Activated naive CD8-positive, alpha-beta T cell (primary cell): ENCODE results near the gene TAF6.

Experiments used
- H3K27ac Mint-ChIP-seq: one replicate; pipeline ENCODE4 v1.8.0; 2021; ENCODE audit warnings: mixed read lengths
- H3K27me3 Mint-ChIP-seq: one replicate; pipeline ENCODE4 v1.8.0; 2021; ENCODE audit warnings: mixed read lengths
- H3K36me3 Mint-ChIP-seq: one replicate; pipeline ENCODE4 v1.8.0; 2021; ENCODE audit warnings: mixed read lengths
- H3K4me1 Mint-ChIP-seq: one replicate; pipeline ENCODE4 v1.8.0; 2021; ENCODE audit warnings: low read depth, mixed read lengths
- H3K4me3 Mint-ChIP-seq: one replicate; pipeline ENCODE4 v1.8.0; 2021; ENCODE audit warnings: mild to moderate bottlenecking, mixed read lengths
- H3K9me3 Mint-ChIP-seq: one replicate; pipeline ENCODE4 v1.8.0; 2021; ENCODE audit warnings: low read depth, mixed read lengths

The TAF6 gene

DNA sequence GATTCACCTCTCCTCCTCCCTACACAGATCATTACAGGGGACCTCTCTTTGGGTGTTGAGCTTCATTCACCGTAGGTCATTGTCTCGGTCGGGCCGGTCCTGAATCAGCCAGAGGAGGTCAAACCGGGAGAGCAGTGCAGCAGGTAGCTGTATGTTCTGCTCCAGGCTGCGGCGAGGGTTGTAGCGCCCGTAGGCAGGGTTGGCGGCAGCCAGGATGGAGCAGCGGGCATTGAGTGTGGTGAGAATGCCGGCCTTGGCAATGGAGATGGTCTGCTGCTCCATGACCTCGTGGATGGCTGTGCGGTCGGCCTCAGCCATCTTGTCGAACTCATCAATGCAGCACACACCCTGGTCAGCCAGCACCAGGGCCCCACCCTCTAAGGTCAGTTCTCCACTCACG is 23.5 kb downstream of the TAF6 start:
- Mint-ChIP-seq H3K4me1 (peaks cover 40% of the 10 kb centered on the region), H3K27ac (no peak overlapping the region), H3K36me3 (peaks cover 15% of the 10 kb centered on the region)

GRCh38 chr7:100095289-100095688 is 23.9 kb downstream of the TAF6 start:
- H3K27ac Mint-ChIP-seq, result peak overlapping the region; percentile 61
- peaks cover 44% of the 10 kb centered on the region for H3K4me1 Mint-ChIP-seq
- H3K9me3 Mint-ChIP-seq, result no peaks in the 10 kb centered on the region

More for the DNA sequence above, 23.5 kb downstream of the TAF6 start:
- no peaks in the 10 kb centered on the region for H3K27me3 Mint-ChIP-seq
- H3K9me3 Mint-ChIP-seq, result no peaks in the 10 kb centered on the region
- peak overlapping the region; percentile 35 for H3K4me3 Mint-ChIP-seq

GRCh38 chr7:100093925-100094486 is 25.2 kb downstream of the TAF6 start:
- H3K9me3 Mint-ChIP-seq, result no peaks in the 10 kb centered on the region
- peaks cover 12% of the 10 kb centered on the region for H3K36me3 Mint-ChIP-seq
- no peak overlapping the region for H3K4me3 Mint-ChIP-seq
- no peaks in the 10 kb centered on the region for H3K27me3 Mint-ChIP-seq
- H3K4me1 Mint-ChIP-seq, result peaks cover 40% of the 10 kb centered on the region
- H3K27ac Mint-ChIP-seq, result peak overlapping the region; percentile 61

More at GRCh38 chr7:100095289-100095688, 23.9 kb downstream of the TAF6 start:
- H3K36me3 Mint-ChIP-seq, result peaks cover 17% of the 10 kb centered on the region
- no peaks in the 10 kb centered on the region for H3K27me3 Mint-ChIP-seq
- no peak overlapping the region for H3K4me3 Mint-ChIP-seq

- Mint-ChIP-seq H3K27ac (peak overlapping the region; percentile 61), H3K4me3 (no peak overlapping the region), H3K27me3 (no peaks in the 10 kb centered on the region), H3K9me3 (no peaks in the 10 kb centered on the region), H3K4me1 (peaks cover 35% of the 10 kb centered on the region), H3K36me3 (peaks cover 8% of the 10 kb centered on the region)
These were observed 25.7 kb downstream of the TAF6 start for GRCh38 chr7:100093498-100093897.

DNA sequence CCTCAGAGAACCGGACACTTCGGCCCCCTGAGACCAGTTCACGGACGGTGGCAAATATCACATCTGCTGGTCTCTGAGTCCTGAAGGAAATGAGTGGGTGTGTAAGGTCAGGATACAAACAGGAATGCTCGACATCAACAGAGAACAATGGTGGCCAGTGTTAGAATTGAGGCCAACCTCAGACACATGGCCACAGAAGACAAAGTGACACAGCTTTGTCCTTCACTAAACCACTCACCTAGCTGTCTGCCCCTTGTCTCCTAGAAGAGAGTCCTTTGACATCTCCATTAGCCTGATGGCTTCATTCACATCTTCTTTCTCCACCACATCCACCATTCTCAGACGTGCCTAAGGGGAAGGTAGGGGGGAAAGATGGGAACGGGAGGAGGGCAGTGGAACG is 26.1 kb downstream of the TAF6 start:
- Mint-ChIP-seq H3K4me3 (no peak overlapping the region), H3K36me3 (peaks cover 5% of the 10 kb centered on the region), H3K27me3 (no peaks in the 10 kb centered on the region), H3K4me1 (peaks cover 35% of the 10 kb centered on the region), H3K27ac (no peak overlapping the region), H3K9me3 (no peaks in the 10 kb centered on the region)

DNA sequence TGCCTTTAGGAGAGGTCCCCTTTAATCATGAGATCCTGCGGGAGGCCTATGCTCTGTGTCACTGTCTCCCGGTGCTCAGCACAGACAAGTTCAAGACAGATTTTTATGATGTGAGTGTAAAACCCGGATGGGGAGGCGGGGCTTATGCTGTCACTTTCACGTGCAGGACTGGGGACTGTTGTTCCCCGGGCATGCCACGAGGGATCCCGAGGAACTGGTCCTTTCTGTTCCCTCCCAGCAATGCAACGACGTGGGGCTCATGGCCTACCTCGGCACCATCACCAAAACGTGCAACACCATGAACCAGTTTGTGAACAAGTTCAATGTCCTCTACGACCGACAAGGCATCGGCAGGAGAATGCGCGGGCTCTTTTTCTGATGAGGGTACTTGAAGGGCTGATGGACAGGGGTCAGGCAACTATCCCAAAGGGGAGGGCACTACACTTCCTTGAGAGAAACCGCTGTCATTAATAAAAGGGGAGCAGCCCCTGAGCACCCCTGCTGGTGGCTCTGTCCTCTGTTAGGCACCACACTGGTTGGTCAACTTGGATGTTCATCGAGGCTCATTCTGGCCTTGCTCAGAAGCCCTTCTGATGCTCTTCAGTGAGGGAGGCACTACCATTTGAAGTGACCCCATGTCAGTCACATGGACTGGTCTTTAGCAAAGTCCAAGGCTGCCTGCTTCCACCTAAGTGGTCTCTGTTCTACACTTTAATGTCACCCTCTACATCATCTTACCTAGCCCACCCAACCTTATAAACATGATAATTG is 27.6 kb downstream of the TAF6 start:
- Mint-ChIP-seq H3K36me3 (peaks cover 2% of the 10 kb centered on the region), H3K27ac (peak overlapping the region; percentile 55), H3K4me1 (peaks cover 35% of the 10 kb centered on the region), H3K27me3 (no peaks in the 10 kb centered on the region), H3K4me3 (peak overlapping the region; percentile 28), H3K9me3 (no peaks in the 10 kb centered on the region)

DNA sequence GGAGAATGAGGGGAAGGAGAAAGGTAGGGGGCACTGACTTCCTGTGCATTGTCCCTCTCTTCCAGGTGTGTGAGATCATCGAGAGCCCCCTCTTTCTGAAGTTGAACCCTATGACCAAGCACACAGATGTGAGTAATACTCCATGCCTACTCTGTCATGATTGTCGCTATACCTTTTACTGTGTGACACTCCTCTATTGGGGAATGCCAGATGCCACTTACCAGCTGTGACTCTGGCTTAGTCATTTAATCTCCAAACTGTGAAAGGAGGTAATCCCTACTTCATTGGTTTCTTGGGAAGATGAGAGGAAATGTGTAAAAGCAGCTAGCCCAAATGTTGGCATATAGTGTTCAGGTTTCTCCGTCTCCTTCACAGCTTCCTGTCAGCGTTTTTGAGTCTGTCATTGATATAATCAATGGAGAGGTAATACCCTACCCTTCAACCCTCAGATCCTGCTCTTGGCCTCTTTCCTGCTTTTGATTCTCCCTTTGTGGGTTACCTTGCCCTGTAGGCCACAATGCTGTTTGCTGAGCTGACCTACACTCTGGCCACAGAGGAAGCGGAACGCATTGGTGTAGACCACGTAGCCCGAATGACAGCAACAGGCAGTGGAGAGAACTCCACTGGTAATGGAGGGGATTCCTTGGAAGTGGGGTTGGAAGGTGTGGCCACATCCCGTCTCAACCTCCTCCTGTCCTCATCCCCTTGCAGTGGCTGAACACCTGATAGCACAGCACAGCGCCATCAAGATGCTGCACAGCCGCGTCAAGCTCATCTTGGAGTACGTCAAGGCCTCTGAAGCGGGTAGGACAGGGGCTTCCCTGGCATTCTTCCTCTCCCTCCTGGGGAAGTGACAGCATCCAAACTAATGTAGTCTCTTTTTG is 28.4 kb downstream of the TAF6 start:
- Mint-ChIP-seq H3K27me3 (no peaks in the 10 kb centered on the region), H3K4me1 (peaks cover 35% of the 10 kb centered on the region), H3K9me3 (no peaks in the 10 kb centered on the region), H3K27ac (peak overlapping the region; percentile 93), H3K36me3 (peaks cover 2% of the 10 kb centered on the region), H3K4me3 (peak overlapping the region; percentile 95)

DNA sequence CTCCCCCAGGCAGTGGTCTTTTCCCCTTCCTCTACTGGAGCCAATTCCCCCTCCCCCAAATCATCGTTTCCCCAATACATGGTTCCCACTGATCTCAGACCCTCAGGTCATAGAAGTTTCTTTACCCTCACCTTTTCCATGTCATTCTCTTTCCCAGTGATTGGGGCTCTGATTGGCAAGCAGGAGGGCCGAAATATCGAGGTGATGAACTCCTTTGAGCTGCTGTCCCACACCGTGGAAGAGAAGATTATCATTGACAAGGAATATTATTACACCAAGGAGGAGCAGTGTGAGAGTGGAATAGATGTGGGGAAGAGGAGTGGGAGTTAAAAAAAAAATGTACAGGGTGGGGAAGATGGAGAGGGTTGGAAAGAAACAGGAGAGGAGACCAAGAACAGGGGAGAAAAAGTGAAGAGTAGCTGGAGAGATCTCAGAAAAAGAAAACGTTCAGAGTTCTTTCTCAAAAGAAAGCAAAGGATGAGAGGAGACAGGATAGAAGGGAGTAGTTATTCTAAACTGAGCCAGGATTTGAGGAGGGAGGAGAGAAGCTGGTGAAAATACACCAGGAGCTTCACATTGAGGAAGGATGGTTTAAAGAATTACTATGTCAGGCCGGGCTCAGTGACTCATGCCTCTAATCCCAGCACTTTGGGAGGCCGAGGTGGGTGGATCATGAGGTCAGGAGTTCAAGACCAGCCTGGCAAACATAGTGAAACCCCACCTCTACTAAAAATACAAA is 29.5 kb downstream of the TAF6 start:
- Mint-ChIP-seq H3K4me1 (peaks cover 31% of the 10 kb centered on the region), H3K36me3 (peaks cover 2% of the 10 kb centered on the region)

GRCh38 chr7:100088621-100089457 is 30.3 kb downstream of the TAF6 start, which contains the start of gene COPS6:
COPS6 (plus strand) TSS chr7:100088969; CDS start chr7:100088991, 22 bp downstream.
- Mint-ChIP-seq H3K36me3 (peaks cover 2% of the 10 kb centered on the region), H3K4me3 (peak within 1 kb of the TSS; percentile 95), H3K9me3 (no peaks in the 10 kb centered on the region), H3K27ac (peak within 1 kb of the TSS; percentile 97), H3K27me3 (no peaks in the 10 kb centered on the region), H3K4me1 (peaks cover 31% of the 10 kb centered on the region)

More for the DNA sequence above, 29.5 kb downstream of the TAF6 start:
- H3K27ac Mint-ChIP-seq, result peak overlapping the region; percentile 93
- no peaks in the 10 kb centered on the region for H3K27me3 Mint-ChIP-seq
- H3K4me3 Mint-ChIP-seq, result peak overlapping the region; percentile 95
- H3K9me3 Mint-ChIP-seq, result no peaks in the 10 kb centered on the region

DNA sequence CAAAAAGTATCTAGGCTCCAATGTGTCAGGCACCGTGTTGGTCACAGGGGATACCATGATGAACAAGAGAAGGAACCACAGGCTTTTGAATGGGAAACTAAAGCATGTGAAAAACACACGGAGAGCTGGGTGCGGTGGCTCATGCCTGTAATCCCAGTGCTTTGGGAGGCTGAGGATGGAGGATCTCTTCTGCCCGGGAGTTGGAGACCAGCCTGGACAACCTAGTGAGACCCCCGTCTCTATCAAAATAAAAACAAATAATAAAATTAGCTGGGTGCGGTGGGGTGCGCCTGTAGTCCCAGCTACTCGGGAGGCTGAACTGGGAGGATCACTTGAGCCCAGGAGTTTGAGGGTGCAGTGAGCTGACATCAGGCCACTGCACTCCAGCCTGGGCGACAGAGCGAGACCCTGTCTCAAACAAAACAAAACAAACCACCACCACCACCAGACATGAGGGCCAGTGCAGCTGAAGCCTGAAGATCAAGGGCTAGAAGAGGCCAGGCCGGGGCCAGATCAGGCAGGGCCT is 31.0 kb downstream of the TAF6 start:
- Mint-ChIP-seq H3K4me1 (peaks cover 31% of the 10 kb centered on the region), H3K27ac (peak overlapping the region; percentile 97), H3K4me3 (peak overlapping the region; percentile 95)

GRCh38 chr7:100087055-100087750 is 32.0 kb downstream of the TAF6 start:
- no peaks in the 10 kb centered on the region for H3K9me3 Mint-ChIP-seq
- H3K4me3 Mint-ChIP-seq, result peak overlapping the region; percentile 70
- H3K27me3 Mint-ChIP-seq, result no peaks in the 10 kb centered on the region
- peaks cover 2% of the 10 kb centered on the region for H3K36me3 Mint-ChIP-seq
- peak overlapping the region; percentile 97 for H3K27ac Mint-ChIP-seq
- H3K4me1 Mint-ChIP-seq, result peaks cover 39% of the 10 kb centered on the region

More for the DNA sequence above, 31.0 kb downstream of the TAF6 start:
- Mint-ChIP-seq H3K9me3 (no peaks in the 10 kb centered on the region), H3K36me3 (peaks cover 2% of the 10 kb centered on the region), H3K27me3 (no peaks in the 10 kb centered on the region)

- Mint-ChIP-seq H3K36me3 (peaks cover 3% of the 10 kb centered on the region), H3K9me3 (no peaks in the 10 kb centered on the region), H3K4me3 (no peak overlapping the region), H3K27me3 (no peaks in the 10 kb centered on the region), H3K4me1 (peaks cover 37% of the 10 kb centered on the region), H3K27ac (no peak overlapping the region)
These were observed 33.6 kb downstream of the TAF6 start for GRCh38 chr7:100085515-100085914.

- Mint-ChIP-seq H3K9me3 (no peaks in the 10 kb centered on the region), H3K4me3 (peak overlapping the region; percentile 93), H3K36me3 (peaks cover 4% of the 10 kb centered on the region), H3K27ac (peak overlapping the region; percentile 90), H3K27me3 (no peaks in the 10 kb centered on the region), H3K4me1 (peaks cover 37% of the 10 kb centered on the region)
These were observed 36.2 kb downstream of the TAF6 start for GRCh38 chr7:100082978-100083377.
